CD4-positive, alpha-beta T cell treated with Interferon alpha-2 for 1 hour (primary cell): ENCODE results near the gene TBC1D12.
"Not testable (repeated sequence)": the region's sequence is repeated elsewhere in the genome, so short reads cannot be mapped to it uniquely, and the experiment has no call there.

Experiments
- DNase-seq, 2 donors: peaks; one replicate each; pipeline ENCODE4 v3.0.0-alpha.2; 2020 to 2022

Gene TBC1D12

GRCh38 chr10:94461503-94461902 lies 59.2 kb downstream of the TBC1D12 start:
- no peak for DNase-seq

- DNase-seq, result no peak
Observed at GRCh38 chr10:94462130-94462529, 59.8 kb downstream of the TBC1D12 start.

DNA sequence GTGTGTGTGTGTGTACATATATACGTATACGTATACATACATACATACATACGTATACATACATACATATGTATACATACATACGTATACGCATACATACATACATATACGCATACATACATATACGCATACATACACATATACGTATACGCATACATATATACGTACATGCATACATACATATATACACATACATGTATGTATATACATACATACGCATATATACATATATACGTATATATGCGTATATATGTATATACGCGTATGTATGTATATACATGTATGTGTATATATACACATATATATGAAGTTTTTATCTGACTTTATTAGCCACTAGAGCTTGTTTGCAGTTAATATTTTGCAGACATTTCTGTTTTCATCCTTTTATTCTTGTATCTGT lies 63.3 kb downstream of the TBC1D12 start:
- DNase-seq, result no peak

DNA sequence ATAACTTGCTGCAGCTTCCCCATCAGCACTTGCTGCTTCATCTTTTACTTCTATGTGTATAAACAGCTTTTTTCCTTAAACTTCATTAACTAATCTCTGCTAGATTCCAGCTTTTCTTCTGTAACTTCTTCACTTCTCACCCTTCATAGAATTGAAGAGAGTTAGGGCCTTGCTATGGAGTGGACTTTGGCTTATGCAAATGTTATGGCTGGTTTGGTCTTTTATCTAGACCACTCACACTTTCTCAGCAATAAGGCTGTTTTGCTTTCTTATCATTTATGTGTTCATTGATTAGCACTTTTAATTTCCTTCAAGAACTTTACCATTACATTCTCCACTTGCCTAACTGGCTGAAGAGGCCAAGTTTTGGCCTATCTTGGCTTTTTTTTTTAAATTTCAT lies 79.1 kb downstream of the TBC1D12 start:
- DNase-seq, result no peak

GRCh38 chr10:94483970-94484369 lies 81.6 kb downstream of the TBC1D12 start:
- DNase-seq, result no peak

DNA sequence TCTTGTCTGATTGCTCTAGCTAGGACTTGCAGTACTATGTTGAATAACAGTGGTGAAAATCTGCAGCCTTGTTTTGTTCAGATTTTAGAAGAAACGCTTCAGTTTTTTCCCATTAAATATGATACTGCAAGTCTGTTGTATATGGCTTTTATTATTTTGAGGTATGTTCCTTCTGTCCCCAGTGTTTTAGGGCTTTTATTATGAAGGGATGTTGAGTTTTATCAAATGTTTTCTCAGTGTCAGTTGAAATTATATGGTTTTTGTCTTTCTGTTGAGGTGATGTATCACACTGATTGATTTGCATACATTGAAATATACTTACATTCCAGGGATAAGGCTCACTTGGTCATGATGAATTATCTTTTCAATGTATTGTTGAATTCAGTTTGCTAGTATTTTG lies 82.8 kb downstream of the TBC1D12 start:
- no peak for DNase-seq

DNA sequence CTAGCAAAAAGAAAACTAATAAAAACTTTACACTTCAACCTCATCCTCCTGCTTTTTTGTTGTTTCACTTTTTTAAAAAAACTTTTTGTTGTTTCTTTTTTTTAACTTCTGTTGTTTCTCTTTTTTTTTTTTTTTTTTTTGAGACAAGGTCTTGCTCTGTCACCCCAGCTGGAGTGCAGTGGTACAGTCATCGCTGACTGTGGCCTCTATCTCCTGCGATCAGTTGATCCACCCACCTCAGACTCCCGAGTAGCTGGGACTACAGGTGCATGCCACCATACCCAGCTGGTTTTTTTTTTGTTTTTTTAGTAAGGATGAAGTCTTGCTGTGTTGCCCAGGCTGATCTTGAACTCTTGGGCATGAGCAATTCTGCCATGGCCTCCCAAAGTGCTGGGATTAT lies 85.2 kb downstream of the TBC1D12 start:
- DNase-seq, result no peak

DNA sequence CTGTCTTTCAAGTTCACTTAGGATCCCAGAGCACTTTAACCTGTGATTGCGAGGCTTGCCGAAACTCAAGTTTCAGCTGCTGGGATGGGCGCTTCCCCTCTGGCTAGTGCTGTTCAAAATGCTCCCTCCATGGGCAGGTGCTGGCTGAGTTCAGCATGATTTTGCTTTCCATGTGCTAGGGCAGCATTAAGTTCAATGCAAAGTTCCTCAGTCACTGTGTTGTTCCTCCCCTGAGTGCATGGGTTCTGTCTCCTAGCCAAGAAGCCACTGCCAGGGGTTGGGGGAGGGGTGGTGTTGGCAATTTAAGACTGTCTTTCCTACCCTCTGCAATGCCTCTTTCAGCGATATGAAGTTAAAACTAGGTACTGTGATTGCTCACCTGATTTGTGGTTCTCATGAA lies 86.8 kb downstream of the TBC1D12 start:
- DNase-seq, result no peak

- DNase-seq, result no peak
Observed at GRCh38 chr10:94489976-94490788, 87.8 kb downstream of the TBC1D12 start.

DNA sequence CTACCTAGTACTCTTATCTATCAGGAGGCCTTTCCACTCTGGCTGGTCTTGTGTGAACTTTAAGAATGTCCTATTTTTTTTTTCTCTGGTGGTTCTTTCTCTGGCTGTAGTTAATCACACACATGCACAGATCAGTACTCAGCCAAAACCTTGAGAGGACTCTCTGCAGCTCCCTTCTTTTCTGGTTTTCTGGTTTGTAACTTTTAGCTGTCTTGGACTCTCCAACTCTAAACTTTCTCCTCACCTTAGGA lies 88.4 kb downstream of the TBC1D12 start:
- no peak for DNase-seq

- no peak for DNase-seq
Observed at GRCh38 chr10:94493463-94493862, 91.1 kb downstream of the TBC1D12 start.

DNA sequence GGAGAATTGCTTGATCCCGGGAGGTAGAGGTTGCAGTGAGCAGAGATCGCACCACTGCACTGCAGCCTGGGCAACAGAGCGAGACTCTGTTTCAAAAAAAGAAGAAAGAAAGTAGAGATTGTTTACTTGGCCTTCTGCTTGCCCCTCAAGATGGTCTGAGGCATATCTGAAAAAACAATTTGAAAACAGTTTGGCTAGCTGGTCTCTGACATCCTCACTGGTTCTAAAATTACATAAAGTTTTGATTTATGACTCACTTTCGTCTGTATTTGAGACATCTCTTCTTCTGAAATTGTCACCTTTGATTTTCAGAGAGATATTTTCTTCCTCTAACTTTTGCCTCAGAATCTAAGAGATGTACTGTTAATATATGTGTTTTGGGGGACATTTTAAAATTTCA lies 93.7 kb downstream of the TBC1D12 start:
- no peak for DNase-seq

DNA sequence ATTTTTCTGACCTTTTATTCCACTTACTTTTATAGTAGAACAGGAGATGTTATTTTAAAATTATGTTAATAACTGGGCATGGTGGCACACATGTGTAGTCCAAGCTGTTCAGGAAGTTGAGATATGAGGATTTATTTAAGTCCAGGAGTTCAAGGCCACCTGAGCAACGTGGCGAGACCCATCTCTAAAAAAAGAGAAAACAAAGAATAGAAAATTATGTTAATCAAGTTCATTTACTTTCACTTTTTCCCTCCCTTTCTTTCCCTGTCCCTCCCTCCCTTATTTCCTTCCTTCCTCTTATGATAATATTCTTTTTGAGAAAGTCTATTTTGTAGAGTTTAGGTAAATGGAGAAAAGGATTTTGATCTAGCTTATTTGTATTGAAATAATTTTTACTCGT lies 94.3 kb downstream of the TBC1D12 start:
- no peak for DNase-seq

DNA sequence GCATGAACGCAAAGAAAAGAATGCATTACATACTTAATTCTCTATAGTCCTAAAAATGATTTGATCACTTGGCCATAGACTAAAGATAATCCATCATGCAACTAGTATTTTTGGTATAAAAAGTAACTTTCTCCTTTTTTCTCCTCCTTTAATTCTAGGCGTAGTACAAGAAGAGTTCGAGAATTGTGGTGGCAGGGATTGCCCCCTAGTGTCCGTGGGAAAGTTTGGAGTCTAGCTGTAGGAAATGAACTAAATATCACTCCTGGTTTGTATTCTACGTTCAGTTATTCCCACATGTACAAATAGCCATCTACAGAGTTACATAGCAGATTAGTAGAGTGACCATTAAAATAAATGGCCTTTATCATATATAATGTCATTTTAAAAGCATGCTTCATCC lies 97.7 kb downstream of the TBC1D12 start:
- no peak for DNase-seq

DNA sequence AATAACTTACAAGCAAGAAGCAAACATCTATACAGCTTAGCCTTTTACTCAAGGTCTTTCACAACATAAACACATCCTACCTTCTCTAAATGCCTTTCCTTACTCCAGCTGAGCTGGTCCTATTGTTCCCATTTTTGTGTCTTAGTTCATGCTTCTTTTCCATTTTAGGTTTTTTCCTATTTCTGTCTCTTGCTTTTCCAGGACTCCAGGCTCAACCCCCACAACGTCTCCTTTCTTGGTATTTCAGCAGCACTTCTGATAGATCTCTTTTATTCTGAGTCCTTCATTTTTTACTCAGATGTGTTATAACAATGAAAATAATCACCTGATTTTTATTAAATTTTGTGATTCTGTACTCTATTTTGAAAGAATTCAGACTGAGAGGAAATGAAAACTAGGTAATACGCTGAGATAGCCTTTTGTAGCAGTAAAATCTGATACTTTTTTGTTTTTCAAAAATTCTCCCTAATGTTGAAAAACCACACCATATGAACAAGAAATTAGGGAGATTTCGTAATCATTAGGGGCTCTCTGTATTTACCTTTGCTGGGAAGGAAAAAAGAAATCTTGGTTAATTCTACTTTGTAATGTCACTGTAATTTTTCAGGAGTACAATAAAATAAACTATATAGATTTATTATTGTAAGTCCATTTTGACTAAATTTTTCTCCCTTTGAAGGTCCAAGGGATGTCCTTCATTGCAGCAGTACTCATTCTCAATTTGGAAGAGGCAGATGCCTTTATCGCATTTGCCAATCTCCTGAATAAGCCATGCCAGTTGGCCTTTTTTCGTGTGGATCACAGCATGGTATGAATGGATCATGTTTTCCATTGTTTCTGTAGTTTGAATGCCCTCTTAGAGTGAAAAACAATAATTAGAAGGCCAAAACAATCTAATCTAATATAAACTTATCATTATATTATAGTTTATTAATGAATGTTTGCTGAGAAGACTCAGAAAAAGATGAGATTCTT lies 119.2 kb downstream of the TBC1D12 start:
- DNase-seq, result no peak

- no peak for DNase-seq
Observed at GRCh38 chr10:94524146-94524545, 121.8 kb downstream of the TBC1D12 start.

- no peak for DNase-seq
Observed at GRCh38 chr10:94524711-94525110, 122.4 kb downstream of the TBC1D12 start.

DNA sequence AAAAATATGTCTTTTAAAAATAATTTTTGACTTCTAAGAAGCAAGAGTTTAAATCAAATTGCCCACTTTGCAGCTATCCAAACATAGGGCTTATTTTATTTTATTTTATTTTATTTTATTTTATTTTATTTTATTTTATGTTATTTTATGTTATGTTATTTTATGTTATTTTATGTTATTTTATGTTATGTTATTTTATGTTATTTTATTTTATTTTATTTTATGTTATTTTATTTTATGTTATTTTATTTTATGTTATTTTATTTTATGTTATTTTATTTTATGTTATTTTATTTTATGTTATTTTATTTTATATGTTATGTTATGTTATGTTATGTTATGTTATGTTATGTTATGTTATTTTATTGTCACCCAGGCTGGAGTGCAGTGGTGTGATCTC lies 129.2 kb downstream of the TBC1D12 start:
- DNase-seq, result not testable (repeated sequence)

DNA sequence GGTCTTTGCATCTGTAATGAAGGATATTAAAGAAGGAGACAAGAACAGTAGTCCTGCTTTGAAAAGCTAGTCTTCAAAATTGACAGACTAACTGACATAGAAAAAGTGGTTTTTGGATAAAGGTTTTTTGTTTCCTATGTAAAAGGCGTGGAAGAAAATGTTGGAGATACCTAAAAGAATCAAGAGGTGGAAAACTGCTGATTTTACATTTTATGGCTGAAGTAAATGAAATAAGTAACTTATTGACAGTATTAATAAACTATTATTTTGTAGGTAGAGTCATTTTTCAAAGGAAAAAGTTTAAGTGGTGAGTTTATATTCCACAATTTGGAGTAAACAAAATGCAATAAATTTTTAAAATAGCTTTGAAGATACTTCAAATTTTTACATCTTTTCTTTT lies 130.7 kb downstream of the TBC1D12 start:
- no peak for DNase-seq

DNA sequence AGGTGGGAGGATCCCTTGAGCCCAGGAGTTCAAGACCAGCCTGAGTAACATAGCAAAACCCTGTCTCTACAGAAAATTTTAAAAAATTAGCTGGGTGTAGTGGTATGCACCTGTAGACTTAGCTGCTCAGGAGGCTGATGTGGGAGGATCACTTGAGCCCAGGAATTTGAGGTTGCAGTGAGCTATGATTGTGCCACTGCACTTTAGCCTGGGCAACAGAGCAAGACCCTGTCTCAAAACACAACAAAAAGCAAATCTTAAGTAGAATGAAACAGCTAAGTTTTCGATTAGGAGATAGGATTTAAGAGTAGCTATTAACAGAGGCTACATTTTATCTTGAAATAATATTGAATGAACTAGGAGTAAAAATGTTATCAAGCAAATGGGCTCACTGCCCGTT lies 139.9 kb downstream of the TBC1D12 start:
- not testable (repeated sequence) for DNase-seq

- peak; percentile 69 to 82 for DNase-seq
Observed at GRCh38 chr10:94545391-94546048, 143.2 kb downstream of the TBC1D12 start, which contains the start of gene HELLS. Gene HELLS (plus strand): TSS chr10:94545788. CDS start chr10:94545922, 134 bp downstream.

DNA sequence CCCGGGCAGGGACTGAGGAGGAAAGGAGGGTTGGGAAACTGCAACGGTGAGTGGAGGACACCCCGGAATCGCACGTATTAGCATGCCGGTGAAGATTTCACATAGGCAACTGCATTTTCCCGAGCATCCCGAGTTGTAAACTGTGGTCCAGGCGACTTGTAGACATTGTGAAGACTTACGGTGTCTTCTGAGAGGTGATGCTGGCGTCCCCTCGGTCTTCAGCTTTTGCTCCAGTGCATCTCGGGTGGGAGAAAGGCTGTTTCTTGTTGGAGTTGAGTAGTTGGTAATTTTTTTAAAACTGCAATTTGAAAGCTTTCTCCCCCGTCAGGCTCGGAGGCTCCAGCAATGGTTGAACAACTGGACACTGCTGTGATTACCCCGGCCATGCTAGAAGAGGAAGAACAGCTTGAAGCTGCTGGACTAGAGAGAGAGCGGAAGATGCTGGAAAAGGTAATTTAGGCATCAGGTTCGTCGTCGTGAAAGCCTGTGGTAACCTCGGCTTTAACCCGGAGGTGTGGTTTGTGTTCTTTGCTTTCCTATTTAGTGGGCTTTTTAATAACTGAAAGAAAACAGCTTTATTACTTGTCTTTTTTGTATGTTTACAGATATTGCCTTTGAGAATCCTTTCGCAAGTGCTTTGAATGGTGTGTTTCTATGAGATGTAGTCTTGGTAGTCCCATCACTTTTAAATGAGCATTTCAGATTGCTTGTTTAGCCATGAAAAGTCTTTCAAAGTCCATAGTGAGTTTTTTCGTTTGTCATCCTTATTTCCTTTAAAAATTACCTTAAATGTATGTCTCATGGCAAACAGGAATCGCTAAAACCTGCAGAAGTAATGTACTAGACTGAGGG lies 143.9 kb downstream of the TBC1D12 start:
- DNase-seq, result peak in 1 of 2 donors; percentile 20

DNA sequence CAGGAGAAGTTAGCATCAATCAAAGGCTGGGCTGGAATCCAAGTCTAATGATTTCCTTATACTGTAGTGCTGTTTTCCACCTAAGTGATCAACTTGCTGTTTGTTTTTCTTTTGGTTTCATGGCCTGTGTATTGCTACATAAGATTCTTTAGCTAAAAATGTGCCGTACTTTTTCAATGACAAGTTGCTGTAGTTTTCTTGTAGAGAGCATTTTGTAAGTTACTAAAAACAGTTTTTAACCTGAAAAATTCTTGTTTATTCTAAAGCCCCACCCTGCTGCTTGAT lies 144.5 kb downstream of the TBC1D12 start:
- no peak for DNase-seq
